Activated T-cell treated with anti-CD3 and anti-CD28 coated beads for 1 hour (primary cell): Measurements from ENCODE around the gene TRANK1.

ENCODE experiments used
- DNase-seq: peaks from one replicate; pipeline ENCODE4 v3.0.0-alpha.2; 2020; ENCODE audit warnings: low read depth

Gene TRANK1

GRCh38 chr3:36843065-36844051, 101.5 kb downstream of the TRANK1 start:
- peak; percentile 23 for DNase-seq

- no peak for DNase-seq
Observed at GRCh38 chr3:36842275-36842674, 102.6 kb downstream of the TRANK1 start.

DNA sequence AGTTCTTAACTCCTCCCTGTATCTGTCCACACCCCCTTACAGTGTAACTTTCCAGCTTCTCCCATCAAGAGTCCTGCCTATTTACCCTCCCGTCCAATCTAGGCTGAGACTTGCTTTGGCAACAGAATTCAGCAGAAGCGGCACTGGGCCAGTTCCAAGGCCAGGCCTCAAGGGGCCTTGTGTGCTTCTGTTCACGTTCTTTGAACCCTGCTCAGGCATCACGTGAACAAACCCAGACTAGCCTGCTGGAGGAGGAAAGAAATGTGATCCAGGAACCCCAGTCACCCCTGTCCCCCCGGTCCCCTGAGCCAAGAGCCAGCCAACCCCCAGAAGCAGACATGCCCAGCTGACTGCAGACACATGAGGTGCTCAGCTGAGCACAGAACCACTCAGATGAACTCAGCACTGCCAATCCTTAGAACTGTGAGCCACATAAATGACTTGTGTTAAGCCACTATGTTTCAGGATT, 104.4 kb downstream of the TRANK1 start:
- DNase-seq, result no peak

GRCh38 chr3:36837089-36837488, 107.8 kb downstream of the TRANK1 start:
- DNase-seq, result no peak

- DNase-seq, result no peak
Observed at GRCh38 chr3:36833160-36833814, 111.6 kb downstream of the TRANK1 start.

DNA sequence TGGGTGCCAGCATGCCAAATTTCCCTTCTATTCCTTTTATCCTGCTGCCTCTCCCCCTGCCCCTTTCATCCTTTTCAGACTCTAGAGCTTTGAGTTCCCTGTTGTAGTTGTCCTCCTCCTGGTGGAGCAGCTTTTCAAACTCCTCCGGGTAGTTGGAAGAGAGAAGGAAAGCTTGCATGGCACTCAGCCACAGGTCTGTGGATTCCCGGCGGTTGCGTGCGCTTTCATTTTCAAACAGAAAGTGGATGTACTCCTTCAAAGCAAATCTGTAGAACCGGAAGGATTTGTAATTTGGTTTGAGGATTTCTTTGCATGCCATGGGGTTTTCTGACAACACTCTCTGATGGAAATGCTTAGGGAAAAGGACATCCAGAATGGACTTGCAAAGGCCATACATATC, 112.4 kb downstream of the TRANK1 start:
- DNase-seq, result no peak

DNA sequence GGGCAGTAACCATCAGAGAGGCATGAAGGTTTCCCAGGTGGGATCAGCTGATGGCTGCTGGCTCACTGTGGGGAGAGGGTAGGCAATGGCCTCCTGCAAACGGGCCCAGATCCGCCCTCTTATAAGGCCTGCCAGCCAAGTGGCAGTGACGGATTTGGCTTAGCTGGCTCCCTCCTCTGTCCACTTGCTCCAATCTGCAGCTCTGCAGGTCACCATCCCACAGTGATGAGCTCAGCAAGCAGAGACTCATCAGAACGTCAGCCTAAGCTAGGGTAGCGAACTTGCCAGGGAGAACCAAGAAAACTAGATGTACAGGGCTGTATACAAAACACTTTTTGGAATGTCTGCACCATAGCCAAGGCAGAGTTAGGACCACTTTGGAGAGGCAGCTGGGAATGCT, 117.7 kb downstream of the TRANK1 start:
- DNase-seq, result no peak

DNA sequence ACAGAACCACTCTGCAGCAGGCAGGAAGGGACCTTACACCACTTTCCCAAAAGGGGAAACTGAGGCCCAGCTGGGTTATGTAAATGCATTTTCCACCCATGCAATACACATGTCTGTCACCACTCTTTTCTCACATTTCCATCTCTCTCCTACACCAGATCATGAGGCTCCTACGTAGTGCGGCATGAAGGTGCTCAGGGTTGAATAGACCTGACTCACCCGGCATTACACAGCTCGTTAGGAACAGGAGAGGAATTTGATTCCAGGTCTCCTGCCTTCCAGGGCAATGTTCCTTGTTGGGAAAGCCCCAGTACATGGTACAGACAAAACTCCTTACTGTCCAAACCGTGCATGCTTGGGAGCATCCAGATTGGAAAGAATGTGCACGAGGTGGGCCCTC, 118.6 kb downstream of the TRANK1 start:
- DNase-seq, result no peak

GRCh38 chr3:36824443-36824842, 120.4 kb downstream of the TRANK1 start:
- DNase-seq, result no peak

DNA sequence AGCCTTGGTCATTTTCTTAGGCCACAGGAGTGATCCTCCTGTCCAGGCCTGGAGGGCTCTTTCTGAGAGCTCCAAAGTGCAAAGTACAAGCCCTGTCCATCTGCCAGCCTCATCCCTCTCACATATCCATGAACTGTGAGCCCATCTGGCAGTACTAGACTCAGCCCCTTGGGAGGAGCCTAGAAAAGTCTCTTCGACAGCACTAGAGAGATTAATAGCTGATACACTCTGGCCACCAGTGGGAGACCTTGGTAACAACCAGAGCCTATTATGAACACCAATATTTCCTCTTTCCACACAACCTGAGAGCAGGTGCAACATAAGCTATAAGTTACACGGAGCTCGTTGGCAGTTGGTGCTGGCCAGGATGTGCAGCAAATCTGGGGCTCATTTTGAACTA, 121.0 kb downstream of the TRANK1 start:
- no peak for DNase-seq

GRCh38 chr3:36820083-36820482, 124.8 kb downstream of the TRANK1 start:
- no peak for DNase-seq

GRCh38 chr3:36817806-36818533, 126.9 kb downstream of the TRANK1 start:
- no peak for DNase-seq

DNA sequence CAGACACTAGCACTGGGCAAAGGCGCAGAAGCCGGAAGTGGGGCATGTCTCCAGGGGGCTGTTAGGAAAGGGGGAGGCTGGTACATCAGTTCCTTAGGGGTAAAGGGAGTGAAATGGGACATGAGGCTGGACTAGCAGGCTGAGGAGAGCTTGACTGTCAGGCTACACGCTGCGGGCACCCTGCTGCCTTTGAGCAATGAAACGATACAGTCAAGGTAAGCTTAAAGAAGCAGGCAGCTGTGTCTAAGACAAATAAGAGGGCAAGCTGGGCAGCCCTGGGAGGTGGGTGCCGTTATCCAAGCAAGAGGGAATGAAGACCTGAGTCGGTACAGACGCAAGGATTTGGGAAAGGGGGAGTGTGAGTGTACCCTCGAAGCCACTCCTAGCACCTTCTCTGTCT, 129.5 kb downstream of the TRANK1 start:
- no peak for DNase-seq

DNA sequence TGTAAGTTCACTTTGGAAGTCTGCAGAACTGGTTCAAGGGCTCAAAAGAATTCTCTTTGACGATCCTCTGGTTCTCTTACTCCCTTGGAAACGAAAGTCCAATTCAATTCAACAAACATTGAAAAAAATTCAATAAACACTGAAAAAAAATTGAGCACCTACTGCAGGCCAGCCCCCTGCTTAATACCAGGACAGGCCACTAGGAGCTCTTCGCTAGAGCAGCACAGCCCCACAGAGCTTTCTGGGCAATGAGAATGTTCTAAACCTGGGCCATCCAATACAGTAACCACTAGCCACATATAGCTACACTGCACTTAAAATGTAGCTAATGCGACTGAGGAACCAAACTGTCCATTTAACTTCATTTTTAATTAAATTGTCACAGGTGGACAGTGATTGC, 130.1 kb downstream of the TRANK1 start:
- no peak for DNase-seq

GRCh38 chr3:36814066-36814717, 130.7 kb downstream of the TRANK1 start:
- no peak for DNase-seq

DNA sequence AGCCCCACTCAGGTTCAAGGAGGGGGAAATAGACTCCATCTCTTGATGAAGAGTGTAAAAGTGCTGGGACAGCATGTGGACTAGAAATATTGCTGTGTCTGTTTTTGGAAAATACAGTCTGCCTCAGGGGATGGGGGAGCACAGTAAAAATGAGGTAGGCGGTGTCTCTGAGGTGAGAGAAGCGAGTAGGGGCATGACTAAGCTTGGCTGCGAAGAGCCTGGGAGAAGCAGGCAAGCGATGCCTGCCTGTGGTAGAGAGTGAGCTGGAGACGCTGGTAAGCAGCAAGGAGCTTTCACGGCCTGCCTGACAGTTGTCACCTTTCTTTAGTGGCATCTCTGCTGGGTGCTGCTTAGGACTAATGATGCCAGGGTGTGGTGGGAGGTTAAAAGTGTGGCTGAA, 131.5 kb downstream of the TRANK1 start:
- DNase-seq, result no peak

DNA sequence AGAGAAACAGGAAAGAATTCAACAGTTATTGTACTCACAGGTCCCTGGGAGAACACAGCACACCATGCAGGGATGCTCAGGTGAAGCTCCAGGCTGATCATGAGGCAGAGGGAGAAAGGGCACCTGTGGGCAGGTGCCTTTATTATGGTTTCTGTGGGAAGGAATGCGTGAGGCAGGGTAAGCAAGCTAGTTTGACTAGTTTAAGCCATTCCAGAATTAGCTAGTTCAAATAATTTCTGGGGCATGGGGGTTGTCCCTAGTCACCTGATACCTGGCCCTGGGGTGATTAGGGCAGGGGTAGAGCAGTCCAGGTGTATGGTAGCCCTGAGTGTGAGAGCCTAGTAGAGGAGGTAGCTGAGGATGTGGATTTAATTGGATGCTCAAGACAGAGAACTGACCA, 132.6 kb downstream of the TRANK1 start:
- DNase-seq, result no peak

DNA sequence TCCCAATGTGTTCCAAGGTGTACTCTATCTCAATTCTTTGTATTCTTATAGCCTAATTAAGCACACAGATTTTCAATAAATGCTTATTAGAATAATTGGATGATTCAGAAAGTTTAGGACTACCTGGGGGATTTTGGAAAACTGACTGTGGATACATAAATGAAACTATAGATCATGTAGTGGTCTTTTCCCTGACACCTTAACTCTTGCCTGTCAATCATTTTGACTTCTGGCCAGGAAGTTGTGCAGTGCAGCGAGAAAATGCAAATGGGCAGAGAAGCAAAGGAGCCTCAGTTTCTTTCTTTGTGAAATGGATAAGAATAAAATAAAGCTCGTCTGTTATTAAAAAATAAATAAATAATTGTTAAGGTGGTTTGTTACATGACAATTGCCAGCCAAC, 133.1 kb downstream of the TRANK1 start:
- no peak for DNase-seq

DNA sequence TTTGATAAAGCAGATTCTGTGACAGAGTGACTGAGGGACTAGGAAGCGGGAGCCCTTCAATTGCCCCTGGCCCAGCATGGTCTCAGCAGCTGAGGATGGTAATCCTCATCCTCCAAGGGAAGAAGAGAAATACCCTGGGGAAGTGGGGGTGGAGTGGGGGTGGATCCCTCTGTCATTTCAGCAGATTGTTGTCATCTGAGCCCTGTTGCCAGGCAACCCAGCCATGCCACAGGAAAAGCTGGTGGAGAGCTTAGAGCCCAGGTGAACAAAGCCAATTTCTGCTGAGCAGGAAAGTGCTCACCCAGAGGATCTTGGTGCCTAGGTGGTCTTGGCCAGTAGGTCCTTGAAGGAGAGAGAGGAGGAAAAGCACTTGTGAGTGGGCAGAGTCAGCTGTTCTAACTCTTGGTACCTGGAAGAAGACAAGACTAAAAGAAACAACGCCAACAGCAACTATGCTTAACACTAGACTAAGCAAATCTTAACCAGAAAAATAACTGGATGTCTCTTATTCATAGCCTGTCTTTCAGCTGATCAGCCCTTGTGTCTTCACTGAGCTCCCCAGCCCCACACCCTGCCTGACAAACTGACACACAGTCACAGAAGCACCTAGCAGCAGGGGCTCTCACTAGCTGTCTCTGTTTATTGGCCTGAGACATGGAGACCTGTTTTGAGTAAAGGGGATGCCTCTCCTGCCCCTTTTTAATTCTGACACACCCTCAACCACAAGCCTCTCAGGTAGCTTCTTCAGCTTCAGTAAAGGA, 140.4 kb downstream of the TRANK1 start:
- DNase-seq, result no peak

DNA sequence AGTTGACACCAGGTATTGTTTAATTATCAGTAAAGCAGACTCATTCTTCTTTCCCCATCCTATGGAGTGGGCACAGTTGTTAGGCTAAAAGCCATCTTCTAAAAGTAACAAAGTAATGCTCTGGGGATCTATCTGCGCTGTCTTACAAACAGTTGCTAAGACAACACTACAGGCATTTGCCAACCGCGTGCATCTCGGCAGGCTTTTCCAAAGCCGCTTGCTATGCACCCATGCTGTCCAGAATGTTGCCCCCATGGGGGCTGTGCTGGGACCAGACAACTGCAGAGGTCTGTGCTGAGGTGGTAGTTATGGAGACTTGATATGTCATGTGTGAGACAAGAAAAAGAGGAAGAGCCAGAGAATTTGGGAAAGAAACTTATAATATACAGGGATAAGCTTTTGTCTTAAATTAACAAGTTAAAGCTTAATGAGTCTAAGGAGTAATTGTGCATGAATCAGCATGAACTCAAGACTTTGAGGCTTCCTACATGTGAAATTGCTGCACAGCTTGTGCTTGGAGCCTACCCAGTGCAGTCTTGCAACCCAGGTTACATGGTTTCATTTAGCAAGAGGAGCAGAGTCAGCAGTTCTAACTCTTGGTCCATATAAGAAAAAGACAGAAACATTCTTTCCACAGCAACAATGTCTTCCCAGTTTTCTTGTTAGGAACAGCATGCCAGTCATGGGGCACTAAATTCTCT, 141.6 kb downstream of the TRANK1 start:
- no peak for DNase-seq
